D721Med (cell line): Measurements from ENCODE around the gene CDH13.

Experiments
- DNase-seq: peaks from one replicate; pipeline ENCODE4 v3.0.0; 2011; ENCODE audit warnings: low spot score; ENCODE audit not compliant: insufficient read length
- FAIRE-seq: peaks from 2 replicates; lab custom pipeline; 2011; peaks lifted over from hg19 to GRCh38; lab: Jason Lieb, UNC
- TF ChIP-seq, protein P1 (sequence below): IDR thresholded peaks from 2 replicates; pipeline ENCODE4 v1.5.1; 2012; ENCODE audit warnings: mild to moderate bottlenecking, control low read depth; ENCODE audit not compliant: insufficient read depth; ENCODE audit errors: missing control alignments

The CDH13 gene

DNA sequence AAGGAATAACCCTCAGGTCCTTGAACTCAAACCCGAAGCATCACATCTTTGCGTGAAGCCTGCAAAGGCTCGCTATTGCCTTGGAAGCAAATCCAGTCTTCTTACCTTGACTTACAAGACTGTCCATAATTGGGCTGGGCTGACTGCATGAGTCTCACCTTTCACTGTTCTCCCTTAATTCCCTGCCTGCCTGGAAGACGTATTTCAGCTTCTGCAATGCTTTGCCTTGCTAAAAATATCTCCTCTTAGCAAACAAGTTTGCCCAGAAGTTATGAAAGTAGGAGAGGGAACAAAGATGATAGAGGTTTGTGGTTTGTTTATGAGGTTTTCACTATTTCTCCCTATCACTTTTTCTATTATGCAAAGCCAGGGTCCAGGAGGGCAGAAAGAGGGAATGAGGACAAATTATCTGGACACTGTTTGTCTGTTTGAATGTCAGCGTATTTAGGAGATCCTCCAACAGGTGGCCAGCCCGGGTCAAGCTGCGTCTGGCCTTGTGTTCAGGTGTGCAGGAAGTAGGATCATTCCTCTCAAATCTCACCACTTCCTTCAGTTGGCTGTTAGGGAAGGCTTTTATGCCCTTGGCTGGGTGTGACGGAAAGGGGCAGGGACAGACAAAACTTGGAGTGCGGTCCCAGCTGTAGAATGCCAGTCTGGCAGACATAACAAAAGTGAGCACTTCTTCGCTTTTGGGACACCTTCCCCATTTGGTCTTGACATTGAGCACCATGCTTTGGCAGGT is 488.9 kb downstream of the CDH13 start:
- DNase-seq (no peak), FAIRE-seq (no peak)
- TF ChIP-seq, protein P1, sequence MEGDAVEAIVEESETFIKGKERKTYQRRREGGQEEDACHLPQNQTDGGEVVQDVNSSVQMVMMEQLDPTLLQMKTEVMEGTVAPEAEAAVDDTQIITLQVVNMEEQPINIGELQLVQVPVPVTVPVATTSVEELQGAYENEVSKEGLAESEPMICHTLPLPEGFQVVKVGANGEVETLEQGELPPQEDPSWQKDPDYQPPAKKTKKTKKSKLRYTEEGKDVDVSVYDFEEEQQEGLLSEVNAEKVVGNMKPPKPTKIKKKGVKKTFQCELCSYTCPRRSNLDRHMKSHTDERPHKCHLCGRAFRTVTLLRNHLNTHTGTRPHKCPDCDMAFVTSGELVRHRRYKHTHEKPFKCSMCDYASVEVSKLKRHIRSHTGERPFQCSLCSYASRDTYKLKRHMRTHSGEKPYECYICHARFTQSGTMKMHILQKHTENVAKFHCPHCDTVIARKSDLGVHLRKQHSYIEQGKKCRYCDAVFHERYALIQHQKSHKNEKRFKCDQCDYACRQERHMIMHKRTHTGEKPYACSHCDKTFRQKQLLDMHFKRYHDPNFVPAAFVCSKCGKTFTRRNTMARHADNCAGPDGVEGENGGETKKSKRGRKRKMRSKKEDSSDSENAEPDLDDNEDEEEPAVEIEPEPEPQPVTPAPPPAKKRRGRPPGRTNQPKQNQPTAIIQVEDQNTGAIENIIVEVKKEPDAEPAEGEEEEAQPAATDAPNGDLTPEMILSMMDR = no peak

DNA sequence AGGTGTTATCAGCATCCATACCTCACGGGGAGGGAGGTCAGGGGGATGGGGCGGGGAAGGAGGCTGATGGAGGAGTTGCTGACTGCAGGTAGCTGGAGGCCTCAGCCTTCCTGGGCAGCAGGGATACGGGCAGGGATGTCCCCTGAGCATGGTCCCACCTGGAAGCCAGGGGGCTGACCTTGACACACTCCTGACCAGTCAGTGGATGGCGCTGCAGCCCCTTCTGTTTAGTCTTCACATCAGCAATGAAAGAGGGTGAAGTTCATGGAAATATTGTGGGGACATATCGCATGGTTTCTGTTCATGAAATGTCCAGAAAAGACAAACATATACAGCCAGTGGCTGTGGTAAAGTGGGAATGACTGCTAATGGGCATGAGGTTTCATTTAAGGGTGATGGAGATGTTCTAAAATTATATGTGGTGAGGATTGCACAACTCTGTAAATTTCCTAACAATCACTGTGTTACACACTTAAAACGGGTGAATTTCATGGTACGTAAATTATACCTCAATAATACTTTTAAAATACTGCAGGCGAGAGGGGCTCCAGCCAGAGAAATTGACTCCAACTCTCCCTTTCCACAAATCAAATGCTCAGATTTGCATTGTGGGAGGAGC is 489.6 kb downstream of the CDH13 start:
- FAIRE-seq = no peak
- TF ChIP-seq, protein P1 = no peak
- DNase-seq = no peak

DNA sequence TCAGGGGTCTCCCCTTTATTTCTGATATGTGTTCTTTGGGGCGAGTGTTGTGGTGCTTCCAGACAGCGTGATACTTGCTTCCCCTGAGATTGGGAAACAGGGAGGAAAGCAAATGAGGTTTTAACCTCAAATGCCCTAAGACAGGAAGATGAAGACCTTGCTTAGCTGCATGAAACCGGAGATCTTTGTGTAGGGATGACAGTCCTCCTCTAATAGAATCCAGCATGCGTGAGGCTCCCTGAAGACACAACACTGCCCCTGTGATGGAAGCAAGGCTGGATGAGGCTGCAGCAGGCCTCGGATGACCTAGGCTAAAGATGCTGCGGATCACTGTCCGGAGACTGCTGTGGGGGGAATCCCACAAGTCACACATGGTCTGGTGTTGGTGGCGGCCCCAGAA is 491.0 kb downstream of the CDH13 start:
- DNase-seq (no peak), FAIRE-seq (no peak)
- TF ChIP-seq, protein P1 = no peak

DNA sequence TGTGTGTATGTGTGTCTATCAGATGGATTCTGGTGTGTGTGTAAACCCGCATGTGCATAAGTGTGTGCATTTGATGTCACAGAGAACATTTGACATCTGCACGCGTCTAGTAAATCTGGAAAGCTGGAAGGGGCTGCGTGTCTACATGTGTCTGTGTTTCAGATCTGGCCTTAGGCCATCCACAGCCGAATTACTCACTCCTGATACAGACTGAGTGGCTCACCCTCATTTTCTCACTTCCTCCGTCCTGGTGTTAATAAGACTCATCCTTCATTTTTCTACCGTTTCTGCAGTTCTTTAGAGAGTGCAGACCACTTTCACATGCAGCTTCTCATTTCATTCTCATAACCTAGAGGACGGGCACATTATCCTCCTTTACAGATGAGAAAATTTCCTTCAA is 491.6 kb downstream of the CDH13 start:
- TF ChIP-seq, protein P1 = no peak
- FAIRE-seq (no peak), DNase-seq (no peak)

DNA sequence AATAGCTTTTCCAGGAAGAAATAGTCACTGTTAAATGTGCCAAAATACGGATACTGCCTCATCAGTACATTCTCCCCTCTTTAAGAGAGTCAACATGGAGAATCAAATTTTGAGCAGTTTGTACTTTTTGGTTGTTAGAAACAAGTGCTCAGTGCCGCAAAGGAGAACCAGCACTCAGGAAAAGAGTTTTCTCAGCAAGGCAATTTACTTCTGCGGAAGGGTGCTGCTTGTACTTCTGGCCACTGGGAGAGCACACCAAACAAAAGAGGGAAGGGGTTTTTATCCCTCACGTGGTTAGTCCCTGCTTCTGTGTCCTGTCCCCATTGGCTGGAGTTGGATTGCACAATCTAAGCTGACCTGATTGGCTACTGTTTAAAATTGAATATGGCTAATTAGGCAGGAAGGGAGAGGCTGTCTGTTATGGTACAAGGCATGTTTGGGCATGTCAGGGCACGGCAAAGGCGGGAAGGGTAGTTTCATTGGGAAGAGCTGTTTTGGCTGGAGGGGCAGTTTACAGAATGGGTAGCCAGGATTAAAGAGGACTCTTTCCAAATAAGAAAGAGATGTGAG is 499.3 kb downstream of the CDH13 start:
- TF ChIP-seq, protein P1 = no peak
- FAIRE-seq (no peak), DNase-seq (no peak)

DNA sequence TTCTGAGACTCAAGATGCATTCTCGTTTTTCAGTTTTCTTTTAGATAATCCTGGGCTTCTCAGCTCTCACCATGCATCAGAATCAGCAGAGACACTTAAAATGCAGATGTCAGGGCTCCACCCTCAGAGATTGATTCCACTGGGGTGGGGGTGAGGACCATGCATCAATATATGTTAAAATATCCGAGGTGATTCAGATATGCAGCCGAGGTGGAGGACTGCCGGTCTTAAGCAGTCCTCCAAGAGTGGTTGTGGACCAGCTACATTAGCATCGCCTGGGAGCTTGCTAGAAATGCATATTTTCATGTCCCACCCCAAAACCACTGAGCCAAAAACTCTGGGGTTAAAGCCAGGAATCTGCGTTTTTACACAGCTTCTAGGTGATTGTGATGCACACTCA is 501.3 kb downstream of the CDH13 start:
- DNase-seq = no peak
- TF ChIP-seq, protein P1 = no peak
- FAIRE-seq = no peak

DNA sequence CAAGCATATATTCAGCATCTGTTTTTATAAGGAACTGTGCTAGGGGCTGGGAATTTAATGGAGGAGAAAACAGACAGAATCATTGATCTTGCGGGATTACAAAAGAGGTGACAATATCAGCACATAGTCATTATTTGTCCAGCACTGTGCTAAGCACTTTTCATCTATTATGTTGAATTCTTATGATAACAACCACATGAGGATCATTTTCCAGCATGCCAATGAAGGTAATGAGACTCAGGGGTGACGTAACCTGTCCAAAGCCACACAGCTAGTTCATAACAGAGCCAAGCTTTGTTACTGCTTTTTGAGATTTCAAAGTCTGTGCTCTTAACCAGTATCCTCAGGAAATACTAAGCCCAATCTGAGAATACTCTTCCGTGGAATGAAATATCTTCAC is 503.3 kb downstream of the CDH13 start:
- DNase-seq (no peak), FAIRE-seq (no peak)
- TF ChIP-seq, protein P1 = no peak
